ENCODE measurements around the gene A1BG. TPM values are rescaled to one million over a fixed set of nuclear protein-coding genes. Genes with fewer than 3 reads are reported as not detected.

A1BG gene
- total RNA-seq, 1 donor from 2014 or later, result 12.4 TPM

Other genes with a start within 250 kb of the A1BG start
- 13.1 and 14.6 TPM in 2 replicates for gene ZNF329, start 202.7 kb downstream of the A1BG start, total RNA-seq
- 21.0 and 21.3 TPM in 2 replicates for gene ZNF274, start 170.4 kb downstream of the A1BG start, total RNA-seq
- 57.9 and 67.4 TPM in 2 replicates for gene ZNF544, start 124.6 kb downstream of the A1BG start, total RNA-seq
- 5.6 and 6.1 TPM in 2 replicates for gene ZNF8, start 74.5 kb downstream of the A1BG start, total RNA-seq
- 24.1 and 31.8 TPM in 2 replicates for gene ERVK3-1, start 48.1 kb downstream of the A1BG start, total RNA-seq
- 3.4 and 3.7 TPM in 2 replicates for gene ZSCAN22, start 26.5 kb downstream of the A1BG start, total RNA-seq
- gene ZNF497, start 9.3 kb upstream of the A1BG start, total RNA-seq, result 1.3 and 2.9 TPM in 2 replicates
- gene ZNF837, start 27.5 kb upstream of the A1BG start, total RNA-seq, result 3.5 and 4.1 TPM in 2 replicates
- gene RPS5, start 33.8 kb upstream of the A1BG start, total RNA-seq, result 1,348 and 2,550 TPM in 2 replicates
- gene RNF225, start 42.2 kb upstream of the A1BG start, total RNA-seq, result not detected in 2 replicates
- gene ZNF584, start 55.2 kb upstream of the A1BG start, total RNA-seq, result 8.2 and 12.0 TPM in 2 replicates
- 7.5 and 7.6 TPM in 2 replicates for gene ZNF132, start 86.7 kb upstream of the A1BG start, total RNA-seq
- gene ZNF324B, start 98.1 kb upstream of the A1BG start, total RNA-seq, result 7.8 and 8.2 TPM in 2 replicates
- gene ZNF324, start 113.6 kb upstream of the A1BG start, total RNA-seq, result 13.1 and 18.5 TPM in 2 replicates
- 7.1 and 7.6 TPM in 2 replicates for gene ZNF446, start 122.9 kb upstream of the A1BG start, total RNA-seq
- 3.7 and 4.1 TPM in 2 replicates for gene SLC27A5, start 158.5 kb upstream of the A1BG start, total RNA-seq
- gene ZBTB45, start 166.3 kb upstream of the A1BG start, total RNA-seq, result 6.1 and 9.3 TPM in 2 replicates
- 259 and 492 TPM in 2 replicates for gene TRIM28, start 190.6 kb upstream of the A1BG start, total RNA-seq
- gene CHMP2A, start 201.6 kb upstream of the A1BG start, total RNA-seq, result 84.6 and 107 TPM in 2 replicates
- gene UBE2M, start 205.1 kb upstream of the A1BG start, total RNA-seq, result 58.9 and 67.6 TPM in 2 replicates
- 14.5 and 15.8 TPM in 2 replicates for gene MZF1, start 219.8 kb upstream of the A1BG start, total RNA-seq